Aorta (tissue), 5 donors: Measurements from ENCODE around the gene PNPLA6. TPM values are rescaled to one million over a fixed set of nuclear protein-coding genes. Genes with fewer than 3 reads are reported as not detected.
A peak's percentile ranks its signal among the peaks of the same experiment; 100 is the strongest.

Experiments used
- ATAC-seq: fragments of 200-7000 bp; cut with Tn5 transposase; one replicate; pipeline ENCODE4 v1.9.1; 2022; ENCODE audit warnings: moderate library complexity; ENCODE audit not compliant: low FRiP score
- DNase-seq, 2 donors: peaks; one replicate each; pipeline ENCODE4 v3.0.0-alpha.2; 2020
- H3K27ac ChIP-seq, 2 donors: one replicate each; pipeline ENCODE4 v1.5.1; 2013; ENCODE audit warnings: low read length in 2 of 2, mild to moderate bottlenecking in 2 of 2, moderate library complexity in 2 of 2, control low read depth in 1 of 2, inconsistent platforms in 1 of 2, low read depth in 1 of 2
- H3K27me3 ChIP-seq, 2 donors: one replicate each; pipeline ENCODE4 v1.6.1; 2013; ENCODE audit warnings: control low read depth in 1 of 2, low read length in 1 of 2, mild to moderate bottlenecking in 1 of 2, moderate library complexity in 1 of 2; ENCODE audit not compliant: insufficient read depth in 2 of 2, control insufficient read depth in 1 of 2
- H3K36me3 ChIP-seq, 2 donors: one replicate each; pipeline ENCODE4 v1.6.1; 2013; ENCODE audit warnings: control low read depth in 1 of 2, low read length in 1 of 2, mild to moderate bottlenecking in 1 of 2; ENCODE audit not compliant: insufficient read depth in 2 of 2, control insufficient read depth in 1 of 2
- H3K4me1 ChIP-seq, 2 donors: one replicate each; pipeline ENCODE4 v1.6.1; 2013; ENCODE audit warnings: low read length in 2 of 2, control low read depth in 1 of 2, mild to moderate bottlenecking in 1 of 2, moderate library complexity in 1 of 2; ENCODE audit not compliant: insufficient read depth in 2 of 2, control insufficient read depth in 1 of 2
- H3K4me3 ChIP-seq, 2 donors: one replicate each; pipeline ENCODE4 v1.5.1; 2013; ENCODE audit warnings: low read length in 2 of 2, control low read depth in 1 of 2, mild to moderate bottlenecking in 1 of 2
- H3K9me3 ChIP-seq: one replicate; pipeline ENCODE4 v1.6.1; 2013; ENCODE audit warnings: mild to moderate bottlenecking, low read length; ENCODE audit not compliant: control insufficient read depth
- WGBS, 2 donors: extraction: QIAGEN DNeasy Blood & Tissue Kit; methylation state at CpG; one replicate each; pipeline ENCODE4 v1.1.7; 2013; 5-methylcytosine and 5-hydroxymethylcytosine counted together
- intact Hi-C, 2 donors: fragments of 100-400 bp; cut with DNase I; formaldehyde crosslinking; loops; one replicate each; pipeline versions ENCODE4 v1.14.2 to v1.15.0; 2022
- polyA plus RNA-seq, 2 donors: library from polyadenylated mRNA; stranded (reverse); fragments of 200-250 nt; gene quantifications; one replicate each; pipeline ENCODE4 v1.2.3, GENCODE V29; 2013
- total RNA-seq, 2 donors: library from RNA; stranded (reverse); fragmentation: NEBNext Ultra II Directional; extraction: Animal tissue kit (Norgen Biotek cat#: 25700); gene quantifications; one replicate each; pipeline ENCODE4 v1.2.1, GENCODE V29; 2021
- donor health status: healthy with polysubstance abuse.
- donor health status: Bipolar disorder and iron deficiency.
- donor health status: DM: no; HTN: no; CAD: no.
- donor health status: DM: no; HTN: no; CAD: no.
- donor health status: DM: yes; HTN: yes; CAD: no.

PNPLA6 gene
- total and polyA plus RNA-seq, 4 donors = 25.0 to 136 (median 91.3) TPM

GRCh38 chr19:7512400-7512851 is 23.1 kb upstream of the PNPLA6 start:
- Histone ChIP-seq H3K4me3 (no peak overlapping the region), H3K9me3 (no peaks in the 10 kb centered on the region), H3K4me1 (no peaks in the 10 kb centered on the region), H3K27ac (no peak overlapping the region), H3K36me3 (no peaks in the 10 kb centered on the region), H3K27me3 (no peaks in the 10 kb centered on the region)
- WGBS, 2 donors = 65% methylated on average over 6 of the region's 6 CpGs
- no peak for ATAC-seq
- intact Hi-C loops = no loop called here
- no peak for DNase-seq

GRCh38 chr19:7513809-7514642 is 21.5 kb upstream of the PNPLA6 start:
- no peaks in the 10 kb centered on the region for H3K4me1 ChIP-seq
- no peaks in the 10 kb centered on the region for H3K36me3 ChIP-seq
- no peak for ATAC-seq
- no peak for DNase-seq
- H3K9me3 ChIP-seq = no peaks in the 10 kb centered on the region
- H3K4me3 ChIP-seq = no peak overlapping the region
- H3K27ac ChIP-seq = no peak overlapping the region
- WGBS, 2 donors = 94% methylated on average over 5 of the region's 5 CpGs
- no peaks in the 10 kb centered on the region for H3K27me3 ChIP-seq
- intact Hi-C loops = no loop called here

- intact Hi-C loops = no loop called here
- Histone ChIP-seq H3K4me3 (peak overlapping the region in 1 of 2 donors; percentile 59), H3K27ac (peak overlapping the region; percentile 81 to 99), H3K27me3 (no peaks in the 10 kb centered on the region), H3K4me1 (no peaks in the 10 kb centered on the region), H3K9me3 (no peaks in the 10 kb centered on the region), H3K36me3 (no peaks in the 10 kb centered on the region)
- DNase-seq (peak; percentile 84 to 92), ATAC-seq (peak; percentile 88)
- WGBS, 2 donors = 1 to 4% methylated on average over 13 of the region's 13 CpGs
Measured at GRCh38 chr19:7515110-7515644, 20.3 kb upstream of the PNPLA6 start.

GRCh38 chr19:7515645-7516151 is 19.8 kb upstream of the PNPLA6 start, which contains the start of gene ZNF358:
Gene ZNF358 (plus strand): TSS chr19:7516103. CDS start chr19:7519243, 3,140 bp downstream.
- Histone ChIP-seq H3K27ac (peak within 1 kb of the TSS; percentile 81 to 99), H3K4me1 (no peaks in the 10 kb centered on the region), H3K9me3 (no peaks in the 10 kb centered on the region), H3K36me3 (no peaks in the 10 kb centered on the region), H3K27me3 (no peaks in the 10 kb centered on the region), H3K4me3 (peak within 1 kb of the TSS; percentile 42 to 59)
- ATAC-seq (peak; percentile 91), DNase-seq (peak; percentile 85 to 92)
- intact Hi-C loops = no loop called here
- WGBS, 2 donors = 1% methylated on average over 23 to 33 of the region's 33 CpGs

- Histone ChIP-seq H3K27ac (peak overlapping the region; percentile 15 to 81), H3K36me3 (no peaks in the 10 kb centered on the region), H3K27me3 (no peaks in the 10 kb centered on the region), H3K9me3 (no peaks in the 10 kb centered on the region), H3K4me3 (peak overlapping the region; percentile 42 to 59), H3K4me1 (no peaks in the 10 kb centered on the region)
- ATAC-seq = no peak
- WGBS, 2 donors = 0% methylated on average over 8 to 28 of the region's 28 CpGs
- peak in 1 of 2 donors; percentile 54 for DNase-seq
- intact Hi-C loops = no loop called here
Measured at GRCh38 chr19:7516333-7516732, 19.2 kb upstream of the PNPLA6 start.

- H3K27ac ChIP-seq = no peak overlapping the region
- H3K27me3 ChIP-seq = no peaks in the 10 kb centered on the region
- no peaks in the 10 kb centered on the region for H3K9me3 ChIP-seq
- ATAC-seq (no peak), DNase-seq (no peak)
- no peaks in the 10 kb centered on the region for H3K4me1 ChIP-seq
- intact Hi-C loops = no loop called here
- WGBS, 2 donors = 12 to 26% methylated on average over 4 of the region's 4 CpGs
- H3K36me3 ChIP-seq = no peaks in the 10 kb centered on the region
- peak overlapping the region in 1 of 2 donors; percentile 59 for H3K4me3 ChIP-seq
Measured at GRCh38 chr19:7516878-7517277, 18.6 kb upstream of the PNPLA6 start.

GRCh38 chr19:7519361-7520130 is 16.0 kb upstream of the PNPLA6 start:
- no peak overlapping the region for H3K27ac ChIP-seq
- no peaks in the 10 kb centered on the region for H3K27me3 ChIP-seq
- no peaks in the 10 kb centered on the region for H3K9me3 ChIP-seq
- WGBS, 2 donors = 96 to 97% methylated on average over 74 of the region's 74 CpGs
- H3K36me3 ChIP-seq = no peaks in the 10 kb centered on the region
- no peaks in the 10 kb centered on the region for H3K4me1 ChIP-seq
- DNase-seq (no peak), ATAC-seq (no peak)
- intact Hi-C loops = no loop called here
- no peak overlapping the region for H3K4me3 ChIP-seq

- H3K4me1 ChIP-seq = no peaks in the 10 kb centered on the region
- H3K36me3 ChIP-seq = no peaks in the 10 kb centered on the region
- no peaks in the 10 kb centered on the region for H3K27me3 ChIP-seq
- ATAC-seq (no peak), DNase-seq (peak in 1 of 2 donors; percentile 50)
- intact Hi-C loops = no loop called here
- 64 to 66% methylated on average over 50 to 51 of the region's 51 CpGs for WGBS, 2 donors
- H3K9me3 ChIP-seq = no peaks in the 10 kb centered on the region
- H3K27ac ChIP-seq = peak overlapping the region in 1 of 2 donors; percentile 16
- no peak overlapping the region for H3K4me3 ChIP-seq
Measured at GRCh38 chr19:7520131-7521051, 15.1 kb upstream of the PNPLA6 start.
